NCI-H82 (cell line): ENCODE measurements around the gene TP73.

Experiments
- DNase-seq: peaks from one replicate; lab custom pipeline; 2025; lab: John Stamatoyannopoulos, UW

TP73 gene

DNA sequence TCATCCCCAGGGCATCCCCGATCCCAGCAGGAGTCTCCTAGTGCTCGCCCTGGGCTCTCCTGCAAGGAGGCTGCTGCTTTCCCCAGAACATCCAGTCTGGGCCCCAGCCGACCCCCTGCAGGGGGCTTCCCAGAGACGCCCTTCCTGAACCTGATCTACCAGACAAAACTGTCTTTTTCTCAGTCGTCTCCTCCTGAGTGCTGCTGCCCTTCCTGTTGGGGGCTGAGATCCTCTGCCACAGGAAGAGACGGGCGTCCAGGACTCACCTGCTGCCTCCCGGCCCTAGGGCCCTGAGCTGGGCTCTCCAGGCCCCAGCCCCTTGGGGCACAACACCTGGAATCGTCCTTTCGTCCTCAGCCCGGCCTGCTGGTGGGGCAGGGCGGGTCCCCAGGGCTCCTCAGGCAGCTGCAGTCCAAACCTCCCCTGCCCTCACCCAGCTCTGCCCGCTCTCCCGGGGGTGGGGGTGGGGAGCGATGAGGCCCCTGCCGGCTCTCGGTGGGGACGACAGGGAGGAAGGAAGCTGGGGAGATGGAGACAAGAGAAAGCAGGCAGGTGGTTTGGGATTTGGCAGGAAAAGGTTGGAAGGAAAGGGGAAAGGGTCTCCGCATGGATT, 36.9 kb downstream of the TP73 start:
- no peak for DNase-seq

DNA sequence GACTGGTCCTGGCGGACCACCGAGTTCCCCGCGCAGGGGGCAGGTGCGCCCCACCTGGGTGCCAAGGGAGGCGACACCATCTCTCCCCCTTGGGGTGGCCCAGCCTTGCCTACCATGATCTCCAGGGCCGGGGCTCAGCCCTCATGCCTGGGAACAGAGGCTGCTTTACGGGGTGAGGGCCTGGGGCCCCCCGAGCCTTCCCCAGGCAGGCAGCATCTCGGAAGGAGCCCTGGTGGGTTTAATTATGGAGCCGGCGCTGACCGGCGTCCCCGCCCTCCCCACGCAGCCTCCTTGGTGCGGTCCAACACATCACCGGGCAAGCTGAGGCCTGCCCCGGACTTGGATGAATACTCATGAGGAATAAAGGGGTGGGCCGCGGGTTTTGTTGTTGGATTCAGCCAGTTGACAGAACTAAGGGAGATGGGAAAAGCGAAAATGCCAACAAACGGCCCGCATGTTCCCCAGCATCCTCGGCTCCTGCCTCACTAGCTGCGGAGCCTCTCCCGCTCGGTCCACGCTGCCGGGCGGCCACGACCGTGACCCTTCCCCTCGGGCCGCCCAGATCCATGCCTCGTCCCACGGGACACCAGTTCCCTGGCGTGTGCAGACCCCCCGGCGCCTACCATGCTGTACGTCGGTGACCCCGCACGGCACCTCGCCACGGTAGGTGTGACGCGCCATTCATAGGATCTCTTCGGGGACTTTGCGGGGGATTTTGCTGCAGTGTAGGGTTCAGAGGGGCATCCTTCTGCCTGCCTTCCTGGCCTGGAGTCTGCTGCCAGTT, 38.2 kb downstream of the TP73 start:
- DNase-seq = no peak

DNA sequence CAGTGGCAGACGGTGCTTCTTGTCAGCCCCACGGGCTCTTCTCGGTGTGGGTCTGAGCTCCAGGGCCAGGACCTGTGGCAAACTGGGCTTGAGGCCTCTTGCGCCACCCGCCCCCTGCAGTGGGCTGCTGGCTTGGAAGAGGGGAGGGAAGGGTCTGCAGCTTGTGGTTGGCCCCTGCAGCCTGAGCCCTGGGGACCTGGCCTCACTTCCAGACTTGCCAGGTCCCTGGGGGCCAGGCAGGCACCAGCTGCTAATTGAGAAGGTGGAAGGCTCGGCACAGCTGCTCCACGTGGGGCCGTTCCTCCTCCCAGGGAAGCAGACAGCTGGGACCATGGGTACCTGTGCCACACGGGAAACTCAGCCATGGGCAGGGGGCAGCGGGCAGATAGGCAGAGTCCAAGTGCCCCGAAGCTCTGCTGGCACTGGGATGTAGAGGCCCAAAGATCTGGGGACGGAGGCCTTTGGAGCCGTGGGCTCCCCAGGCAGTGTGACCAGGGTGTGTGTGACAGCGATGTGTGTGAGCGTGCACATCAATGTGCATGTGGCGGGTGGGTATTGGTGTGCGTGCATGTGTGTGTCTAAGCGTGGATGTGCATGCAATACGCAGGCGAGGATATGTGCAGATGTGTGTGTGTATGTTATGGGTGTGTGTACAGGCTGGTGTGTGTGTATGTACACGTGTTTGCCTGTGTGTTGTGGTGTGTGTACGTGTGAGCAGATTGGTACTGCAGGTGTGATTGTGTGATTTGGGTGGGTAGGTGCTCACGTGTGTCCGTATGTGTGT, 39.3 kb downstream of the TP73 start:
- DNase-seq = peak; percentile 61

DNA sequence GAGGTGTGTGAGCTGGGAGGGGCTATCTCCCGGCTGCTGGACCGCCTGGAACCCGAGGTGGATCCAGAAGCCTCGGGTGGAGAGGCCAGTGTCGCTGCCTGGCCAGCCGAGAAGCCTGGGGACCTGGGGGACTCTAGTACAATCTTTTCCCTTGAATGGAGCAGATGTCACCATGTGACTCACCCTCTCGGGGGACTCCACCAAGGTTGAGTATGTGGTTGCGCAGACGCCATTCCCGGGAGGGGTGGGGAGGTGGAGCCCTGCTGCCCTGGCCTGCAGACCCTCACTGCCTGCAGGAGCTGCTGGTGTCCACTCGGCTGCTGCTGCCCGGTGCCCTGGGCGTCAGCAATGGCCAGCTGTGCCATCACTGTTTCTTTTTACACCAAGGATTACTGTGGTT, 40.3 kb downstream of the TP73 start:
- no peak for DNase-seq

DNA sequence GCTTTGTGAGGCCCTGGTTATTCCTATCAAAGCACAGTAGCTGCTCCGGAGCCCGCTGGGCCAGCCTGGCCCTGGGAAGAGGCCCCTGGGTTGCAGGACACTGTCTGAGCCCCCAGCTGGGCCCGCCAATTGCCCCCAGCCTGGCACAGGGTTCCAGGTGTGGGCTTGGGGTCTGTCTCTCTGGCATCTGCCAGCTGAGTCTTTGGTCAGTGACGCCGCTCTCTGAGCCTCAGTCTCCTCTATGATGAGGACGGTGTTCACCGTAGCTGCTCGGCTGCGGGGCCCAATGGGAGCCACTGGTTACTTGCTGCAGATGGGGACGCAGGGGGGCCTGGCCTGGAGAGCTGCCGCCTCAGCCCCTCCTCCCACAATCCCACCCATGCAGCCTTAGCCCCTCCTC, 41.0 kb downstream of the TP73 start:
- DNase-seq = no peak

DNA sequence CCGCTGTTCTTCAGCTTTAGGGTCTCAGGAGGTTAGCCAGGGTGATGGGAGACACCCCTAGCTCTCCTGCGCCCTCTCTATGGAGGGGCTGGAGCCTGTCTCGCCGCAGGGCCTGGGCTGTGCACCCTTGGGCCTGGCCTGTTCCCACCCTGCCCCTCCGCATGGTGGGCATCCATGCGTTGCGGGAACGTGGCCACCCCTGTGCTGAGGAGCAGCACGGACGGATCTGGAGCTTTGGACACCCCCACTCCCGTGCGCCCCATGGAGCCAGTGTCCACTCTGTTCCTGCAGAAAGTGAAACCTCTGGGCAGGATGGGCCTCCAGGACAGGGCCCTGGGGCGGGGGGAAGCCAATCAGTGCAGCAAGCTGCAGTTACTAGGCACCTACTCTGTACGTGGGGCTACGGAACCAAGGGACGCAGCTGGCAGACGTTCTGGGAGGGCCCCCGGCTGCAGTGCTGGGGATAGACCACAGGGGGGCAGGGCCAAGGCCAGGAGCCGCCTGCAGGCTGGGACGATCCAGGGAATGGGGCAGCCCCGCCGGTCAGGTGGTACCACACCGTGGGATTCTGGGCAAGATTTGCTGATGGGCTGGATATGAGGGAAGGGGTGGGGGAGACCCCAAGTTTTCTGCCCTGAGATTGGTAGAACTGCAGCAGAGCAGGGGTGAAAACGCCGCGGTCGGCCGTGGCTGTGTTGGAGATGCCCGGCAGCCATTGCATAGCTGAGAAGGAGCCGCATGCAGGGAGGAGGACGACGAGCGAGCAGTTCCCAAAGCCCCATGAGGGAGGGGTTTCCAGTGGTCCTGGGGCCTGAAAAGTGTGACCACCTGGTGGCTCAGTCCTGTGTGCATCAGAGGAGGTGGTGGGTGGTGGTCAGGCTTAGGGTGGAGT, 43.3 kb downstream of the TP73 start:
- peak; percentile 68 for DNase-seq

DNA sequence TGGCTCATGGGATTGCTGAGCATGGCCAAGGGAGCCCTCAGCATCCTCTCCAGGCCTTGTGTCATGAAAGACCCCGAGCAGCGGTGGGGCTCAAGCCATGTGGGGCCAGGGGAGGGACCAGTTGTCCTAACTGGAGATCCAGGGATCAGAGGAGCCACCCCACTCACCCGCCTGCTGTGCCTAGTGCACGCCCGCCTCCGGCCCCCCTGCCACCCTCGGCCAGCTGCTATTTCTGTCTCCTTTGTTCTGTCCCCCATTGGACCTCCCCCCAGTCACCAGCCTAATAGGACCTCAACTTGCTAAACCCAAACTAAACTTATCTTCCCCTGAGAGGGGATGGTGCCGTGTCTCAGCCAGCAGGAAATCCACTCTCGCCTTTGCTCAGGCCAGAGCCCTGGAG, 44.4 kb downstream of the TP73 start:
- DNase-seq = no peak

DNA sequence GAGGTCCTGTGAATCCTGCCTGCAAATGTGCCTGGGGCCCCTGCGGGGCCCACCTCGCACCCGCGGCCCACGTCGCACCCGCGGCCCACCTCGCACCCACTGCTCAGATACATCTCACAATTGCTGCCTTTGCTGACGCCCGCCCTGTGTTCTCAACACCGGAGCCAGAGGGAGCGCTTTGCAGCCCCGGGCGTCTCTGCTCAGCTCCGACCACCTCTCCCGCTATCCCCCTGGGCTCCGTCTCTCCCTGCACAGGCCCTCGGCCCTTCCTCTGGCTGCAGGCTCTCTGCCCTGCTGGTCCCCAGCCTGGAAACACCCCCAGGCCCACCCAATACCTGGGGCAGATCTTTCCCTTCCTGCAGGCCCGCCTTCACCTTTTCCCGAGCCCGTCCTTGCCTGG, 44.8 kb downstream of the TP73 start:
- DNase-seq = no peak

DNA sequence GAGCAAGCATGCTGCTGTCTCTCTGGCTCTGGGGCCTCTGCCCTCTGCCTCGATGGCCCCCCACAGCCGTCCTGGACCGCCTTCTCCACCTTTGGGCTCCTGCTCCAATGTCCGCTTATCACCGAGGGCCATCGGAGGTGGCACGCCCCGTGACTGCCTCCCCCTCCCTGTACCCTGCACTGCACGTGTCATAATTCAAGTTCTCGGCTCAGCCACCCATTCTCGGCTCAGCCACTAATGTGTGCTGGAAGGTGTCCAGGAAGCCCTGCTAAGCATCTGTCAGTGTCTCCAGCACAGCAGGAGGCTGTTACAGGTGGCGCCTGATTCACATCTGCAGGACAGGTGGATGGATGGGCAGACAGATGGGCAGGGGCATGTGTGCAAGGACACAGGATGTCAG, 45.5 kb downstream of the TP73 start:
- DNase-seq = peak; percentile 64

DNA sequence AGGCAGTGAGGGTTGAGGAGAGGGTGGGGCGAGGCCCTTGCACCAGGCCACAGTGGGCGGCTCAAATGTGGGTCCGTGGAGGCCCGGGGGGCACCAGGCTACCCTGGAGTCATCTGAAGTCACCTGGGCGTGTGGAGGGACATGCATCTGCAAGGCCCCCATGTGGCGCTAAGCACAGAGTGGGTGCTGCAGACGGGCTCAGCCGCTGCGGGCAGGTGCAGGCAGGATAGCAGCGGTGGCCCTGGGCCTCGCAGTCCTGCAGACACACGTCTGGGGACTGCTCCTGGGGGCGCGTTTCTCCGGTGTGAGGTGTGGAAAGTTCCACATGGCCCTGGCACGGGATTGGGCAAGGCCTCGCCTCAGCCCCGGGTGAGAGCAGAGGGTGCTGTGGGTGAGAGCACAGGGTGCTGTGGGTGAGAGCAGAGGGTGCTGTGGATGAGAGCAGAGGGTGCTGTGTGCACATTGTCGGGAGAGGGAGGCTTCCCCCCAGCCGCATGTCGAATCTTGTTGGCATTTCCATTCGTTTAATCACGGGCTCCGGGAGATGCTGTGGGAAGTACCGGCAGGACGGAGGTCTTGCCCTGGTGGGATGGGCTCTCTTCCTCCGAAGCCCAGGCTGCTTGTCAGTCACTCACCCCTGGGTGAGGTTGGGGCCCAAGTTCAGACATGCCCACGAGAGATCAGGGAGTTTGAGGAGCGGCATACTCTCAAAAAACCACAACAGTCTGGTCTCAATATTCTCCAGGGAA, 46.5 kb downstream of the TP73 start:
- no peak for DNase-seq

DNA sequence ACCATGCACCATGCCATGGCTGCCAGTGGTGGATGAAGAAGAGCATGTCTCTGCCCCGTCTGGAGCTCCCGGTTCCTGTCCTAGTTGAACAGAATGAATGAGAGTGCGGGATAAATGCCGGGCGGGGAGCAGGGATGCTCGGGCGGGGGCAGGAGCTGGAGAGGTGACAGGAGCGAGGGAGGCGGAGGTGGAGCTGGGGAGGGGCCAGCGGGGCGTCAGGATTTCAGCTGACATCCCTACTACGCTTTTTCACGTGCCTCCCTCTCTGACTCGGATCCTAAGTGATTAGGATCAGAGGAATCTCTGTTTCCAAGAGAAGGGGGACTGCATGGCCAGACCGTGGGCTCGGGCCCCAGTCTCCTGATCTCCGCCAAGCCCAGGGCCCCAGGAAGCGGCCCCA, 47.3 kb downstream of the TP73 start:
- no peak for DNase-seq

DNA sequence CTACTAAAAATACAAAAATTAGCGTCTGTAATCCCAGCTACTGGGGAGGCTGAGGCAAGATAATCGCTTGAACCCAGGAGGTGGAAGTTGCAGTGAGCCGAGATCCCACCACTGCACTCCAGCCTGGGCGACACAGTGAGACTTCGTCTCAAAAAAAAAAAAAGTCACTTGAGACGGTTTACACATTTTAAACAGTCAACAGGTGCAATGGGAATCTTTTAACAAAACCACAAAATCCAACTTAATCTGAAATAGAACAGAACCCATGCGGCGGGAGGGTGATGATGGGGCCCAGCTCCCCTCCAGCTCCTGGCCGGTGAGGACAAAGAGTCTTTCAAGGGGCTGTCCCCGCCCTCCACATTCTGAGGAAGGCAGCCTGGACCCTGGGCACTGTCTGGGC, 48.3 kb downstream of the TP73 start:
- DNase-seq = no peak

DNA sequence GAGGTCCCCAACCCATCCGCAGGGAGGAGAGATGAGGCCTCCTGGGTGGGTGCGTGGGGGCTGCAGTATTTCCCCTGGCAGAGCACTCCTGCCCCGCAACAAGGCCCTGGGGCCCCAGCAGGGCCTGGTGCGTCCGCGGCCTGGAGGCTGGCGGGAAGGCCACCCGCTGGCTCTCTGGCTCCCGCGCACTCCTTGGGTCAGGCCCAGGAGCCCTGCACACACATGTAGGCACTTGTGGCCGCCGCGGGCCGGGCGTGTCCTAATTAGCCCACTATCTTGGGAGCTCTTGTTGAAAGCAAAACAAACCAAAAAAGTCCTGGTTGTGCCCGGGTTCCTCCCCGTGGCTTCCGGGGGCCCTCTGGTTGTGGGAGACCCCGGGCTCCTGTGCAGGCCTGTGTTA, 50.2 kb downstream of the TP73 start:
- no peak for DNase-seq

DNA sequence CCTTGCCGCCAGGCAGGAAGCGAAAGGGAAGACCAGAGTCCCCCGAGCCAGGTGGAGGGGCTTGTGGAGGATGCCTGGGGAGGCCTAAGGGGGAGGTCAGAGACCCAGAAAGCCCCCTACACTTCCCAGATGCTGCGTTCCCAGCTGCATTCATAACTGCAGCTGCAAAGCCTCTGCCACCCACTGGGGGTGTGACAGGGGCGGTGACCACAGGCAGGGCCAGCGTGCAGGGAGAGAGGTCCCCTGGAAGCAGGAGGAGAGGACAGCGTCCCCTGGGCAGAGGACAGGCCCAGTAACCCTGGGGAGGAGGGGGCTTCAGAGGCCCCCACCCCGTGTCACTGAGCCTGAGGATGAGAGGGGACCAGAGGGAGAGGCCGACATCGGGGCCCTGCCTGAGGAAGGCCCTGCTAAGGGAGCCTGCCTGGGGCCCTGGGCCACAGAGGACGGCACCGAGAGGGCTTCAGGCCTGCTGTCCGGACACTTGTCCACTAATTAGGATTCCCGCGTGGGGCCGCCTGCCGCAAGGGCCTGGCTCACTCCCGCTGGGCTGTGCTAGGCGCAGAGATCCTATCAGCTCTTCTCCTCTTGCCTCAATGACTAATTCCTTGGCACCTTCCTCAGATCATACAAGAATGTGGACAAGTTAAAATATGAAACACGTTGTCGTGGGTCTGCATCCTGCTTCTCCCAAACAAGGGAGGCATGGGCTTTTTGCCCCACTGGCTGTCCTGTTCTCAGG, 50.8 kb downstream of the TP73 start:
- DNase-seq = no peak

DNA sequence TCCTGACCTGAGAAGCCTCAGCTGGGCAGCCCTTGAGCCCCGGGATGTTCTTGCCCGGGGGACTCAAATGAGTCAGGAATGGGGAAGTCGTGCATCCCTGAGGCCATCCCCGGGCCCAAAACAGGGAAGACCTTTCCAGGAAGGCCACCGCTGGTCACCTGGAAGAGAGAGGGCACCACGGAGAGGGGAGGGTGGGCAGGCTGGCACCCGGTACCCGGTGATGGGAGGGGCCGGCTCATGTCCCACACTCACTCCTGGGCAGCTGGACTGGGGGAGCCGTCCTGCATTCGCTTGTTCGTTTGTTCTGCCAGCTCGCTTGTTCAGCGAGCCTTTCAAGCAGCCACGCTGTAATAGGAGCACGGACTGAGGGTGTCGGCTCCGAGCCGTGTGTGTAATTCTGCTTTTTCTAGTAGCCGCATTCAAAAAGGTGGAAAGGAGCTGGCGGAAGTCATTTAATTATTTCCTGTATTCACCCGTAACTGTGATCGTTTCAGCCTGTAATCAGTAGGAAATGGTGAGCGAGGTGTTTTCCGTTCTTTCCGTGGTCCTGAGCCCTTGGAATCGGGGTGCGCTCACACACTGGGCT, 51.6 kb downstream of the TP73 start:
- no peak for DNase-seq

DNA sequence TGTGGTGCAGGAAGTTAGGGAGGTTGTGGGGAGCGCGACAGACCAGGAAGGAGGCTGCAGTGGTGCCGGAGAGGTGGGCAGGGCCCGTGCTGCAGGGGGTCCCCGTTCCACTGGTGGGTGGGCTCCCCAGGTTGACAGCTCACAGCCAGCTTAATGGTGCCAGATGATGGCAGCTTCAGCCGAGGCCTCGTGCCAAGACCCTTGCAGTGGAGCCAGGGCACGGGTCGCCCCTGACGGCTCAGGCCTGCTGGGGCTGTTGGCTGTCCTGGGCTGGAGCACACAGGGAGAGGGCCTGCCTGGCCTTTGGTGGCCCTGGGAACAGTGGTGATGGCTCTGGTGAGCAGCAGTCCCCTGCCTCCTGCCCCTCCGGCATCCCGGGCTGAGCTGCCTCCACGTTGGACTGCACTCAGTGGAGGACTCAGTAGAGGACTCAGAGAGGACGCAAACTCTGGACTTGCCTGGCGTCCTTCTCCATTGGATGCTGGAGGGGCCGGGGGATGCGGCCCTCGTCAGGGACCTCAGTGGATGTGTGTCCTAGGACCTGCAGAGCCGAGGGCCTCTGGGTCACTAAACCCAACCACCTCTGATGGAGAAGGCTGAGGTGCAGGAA, 53.1 kb downstream of the TP73 start:
- no peak for DNase-seq

DNA sequence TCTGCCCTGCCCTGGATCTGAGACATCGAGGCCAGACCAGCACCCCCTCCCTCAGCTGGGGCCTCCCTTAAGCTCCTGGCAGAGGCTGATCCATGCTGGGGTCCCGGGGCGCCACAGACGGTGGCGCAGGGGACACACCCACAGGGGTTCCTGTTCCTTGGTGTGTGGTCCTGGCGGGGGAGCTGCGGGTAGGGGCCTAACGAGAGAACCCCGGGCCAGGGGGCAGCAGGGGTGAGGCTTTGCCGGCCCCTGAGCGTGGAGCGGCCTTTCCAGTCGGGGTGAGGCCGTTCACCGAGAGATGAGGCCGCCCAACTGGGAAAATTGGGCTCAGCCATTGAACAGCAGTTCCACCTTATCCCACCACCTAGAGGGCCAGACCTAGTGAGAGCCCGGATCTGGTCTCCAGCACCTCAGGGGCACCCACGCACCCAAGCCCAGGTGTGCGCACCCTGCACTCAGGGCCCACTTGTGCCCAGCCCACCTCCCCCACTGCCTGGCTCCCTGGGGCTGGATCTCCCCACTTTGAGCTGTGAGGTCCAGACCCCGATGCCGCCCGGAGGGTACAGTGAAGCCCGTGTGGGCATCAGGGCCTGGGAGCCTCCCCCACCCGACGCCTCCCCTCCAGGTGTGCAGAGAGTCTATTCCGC, 54.5 kb downstream of the TP73 start:
- DNase-seq = no peak

DNA sequence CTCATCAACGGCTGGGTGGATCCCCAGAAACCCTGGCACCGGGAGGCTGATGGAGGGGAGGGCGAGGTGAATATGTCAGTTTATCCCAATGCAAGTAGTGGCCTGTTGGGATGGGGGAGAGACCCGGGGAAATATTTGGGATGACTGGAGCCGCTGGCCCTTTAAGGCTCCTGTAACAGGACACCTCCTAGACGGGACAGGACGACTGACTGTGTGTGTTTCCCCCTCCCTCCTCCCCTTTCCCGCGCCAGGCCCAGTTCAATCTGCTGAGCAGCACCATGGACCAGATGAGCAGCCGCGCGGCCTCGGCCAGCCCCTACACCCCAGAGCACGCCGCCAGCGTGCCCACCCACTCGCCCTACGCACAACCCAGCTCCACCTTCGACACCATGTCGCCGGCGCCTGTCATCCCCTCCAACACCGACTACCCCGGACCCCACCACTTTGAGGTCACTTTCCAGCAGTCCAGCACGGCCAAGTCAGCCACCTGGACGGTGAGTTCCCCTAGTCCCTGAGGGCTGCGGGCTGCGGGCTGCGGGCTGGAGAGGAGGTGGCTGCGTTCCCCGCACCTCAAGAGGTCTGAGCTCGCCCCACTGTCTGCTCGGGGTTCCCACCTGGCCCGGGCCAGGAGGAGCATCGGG, 55.1 kb downstream of the TP73 start:
- DNase-seq = no peak

DNA sequence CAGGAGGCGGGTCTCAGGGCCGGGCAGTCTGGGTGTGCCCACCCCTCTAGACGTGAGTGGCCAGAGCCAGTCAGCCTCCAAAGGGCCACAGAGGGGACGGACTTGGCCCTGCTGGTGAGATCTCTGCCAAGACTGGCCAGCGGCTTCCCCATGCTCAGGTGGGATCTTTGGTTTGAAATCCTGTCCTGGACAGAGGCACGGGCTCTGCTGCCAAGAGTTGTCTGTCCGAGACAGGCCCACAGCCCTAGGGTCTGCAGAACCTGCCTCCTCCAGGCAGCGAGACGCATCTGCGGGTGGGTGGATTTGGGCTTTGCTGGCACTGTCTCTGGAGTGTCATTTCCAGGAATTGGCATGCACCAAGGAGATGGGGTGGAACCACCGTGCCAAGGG, 55.6 kb downstream of the TP73 start:
- no peak for DNase-seq
